Measurements from ENCODE around the gene LBP.

The LBP gene

DNA sequence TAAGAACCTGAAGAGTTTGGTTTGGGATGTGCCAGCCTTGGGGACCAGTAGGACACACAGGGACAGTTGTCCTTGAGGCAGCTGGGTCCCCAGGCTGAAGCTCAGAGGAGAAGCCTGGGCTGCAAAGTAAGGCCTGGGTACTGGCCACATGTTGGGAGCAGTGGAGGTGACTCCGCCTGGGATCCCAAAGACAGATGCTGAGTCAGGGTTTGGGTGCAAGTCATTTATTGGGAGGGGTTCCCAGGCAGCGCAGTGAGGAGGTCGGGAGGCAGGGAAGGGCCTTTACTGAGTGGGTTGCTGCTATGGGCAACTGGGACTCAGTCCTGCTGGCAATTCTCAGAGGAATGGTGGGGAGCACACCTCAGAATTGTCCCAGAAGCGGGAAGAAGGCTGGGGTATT is 29.9 kb upstream of the LBP start:
- DNase-seq (ENCODE audit: low read depth) = no peak
- TF ChIP-seq, protein P1, sequence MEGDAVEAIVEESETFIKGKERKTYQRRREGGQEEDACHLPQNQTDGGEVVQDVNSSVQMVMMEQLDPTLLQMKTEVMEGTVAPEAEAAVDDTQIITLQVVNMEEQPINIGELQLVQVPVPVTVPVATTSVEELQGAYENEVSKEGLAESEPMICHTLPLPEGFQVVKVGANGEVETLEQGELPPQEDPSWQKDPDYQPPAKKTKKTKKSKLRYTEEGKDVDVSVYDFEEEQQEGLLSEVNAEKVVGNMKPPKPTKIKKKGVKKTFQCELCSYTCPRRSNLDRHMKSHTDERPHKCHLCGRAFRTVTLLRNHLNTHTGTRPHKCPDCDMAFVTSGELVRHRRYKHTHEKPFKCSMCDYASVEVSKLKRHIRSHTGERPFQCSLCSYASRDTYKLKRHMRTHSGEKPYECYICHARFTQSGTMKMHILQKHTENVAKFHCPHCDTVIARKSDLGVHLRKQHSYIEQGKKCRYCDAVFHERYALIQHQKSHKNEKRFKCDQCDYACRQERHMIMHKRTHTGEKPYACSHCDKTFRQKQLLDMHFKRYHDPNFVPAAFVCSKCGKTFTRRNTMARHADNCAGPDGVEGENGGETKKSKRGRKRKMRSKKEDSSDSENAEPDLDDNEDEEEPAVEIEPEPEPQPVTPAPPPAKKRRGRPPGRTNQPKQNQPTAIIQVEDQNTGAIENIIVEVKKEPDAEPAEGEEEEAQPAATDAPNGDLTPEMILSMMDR (IDR thresholded peaks at IDR 0.05; ENCODE audit: control insufficient read depth, insufficient read depth, low read depth, low read length, missing control alignments) = no peak
- no peak overlapping the region for H3K4me3 ChIP-seq (ENCODE audit: control insufficient read depth, low read depth, low read length)

DNA sequence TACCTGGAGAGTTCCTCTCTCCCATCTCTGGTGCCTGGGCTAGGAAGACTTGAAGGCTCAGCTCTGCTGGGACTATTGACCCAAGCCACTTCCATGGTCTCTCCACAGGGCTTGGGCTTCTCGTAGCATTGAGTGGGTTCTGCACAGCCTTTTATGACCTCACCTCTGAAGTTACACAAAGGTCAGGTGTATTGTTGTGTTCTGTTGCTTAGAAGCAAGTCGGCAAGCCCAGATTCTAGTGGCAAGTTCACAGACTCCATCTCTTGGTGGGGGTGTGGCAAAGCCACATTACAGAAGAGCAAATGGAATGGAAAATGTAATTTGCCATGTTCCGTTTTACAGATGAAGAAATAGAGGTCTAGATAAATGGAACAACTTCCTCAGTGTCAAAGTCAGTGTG is 28.9 kb upstream of the LBP start:
- no peak overlapping the region for H3K4me3 ChIP-seq (ENCODE audit: control insufficient read depth, low read depth, low read length)
- TF ChIP-seq, protein P1 (IDR thresholded peaks at IDR 0.05; ENCODE audit: control insufficient read depth, insufficient read depth, low read depth, low read length, missing control alignments) = no peak

DNA sequence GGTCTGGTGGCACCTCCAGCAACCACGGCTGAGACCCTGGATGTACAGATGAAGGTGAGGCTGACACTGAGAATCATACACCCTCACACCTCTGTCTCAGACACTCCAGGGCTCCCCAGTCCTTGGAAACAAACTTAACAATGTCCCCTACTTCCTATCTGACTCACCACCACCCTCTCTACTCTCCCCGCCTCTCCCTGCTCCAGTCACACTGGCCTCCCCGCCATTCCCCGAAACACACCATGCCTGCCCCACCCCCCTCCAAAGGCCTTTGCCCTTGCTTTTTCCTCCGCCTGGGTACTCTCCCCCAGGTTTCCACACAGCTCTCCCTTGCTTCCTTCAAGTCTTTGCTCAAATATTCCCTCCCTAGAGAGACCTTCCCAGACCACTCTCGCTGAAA is 26.1 kb upstream of the LBP start:
- no peak for DNase-seq (ENCODE audit: low read depth)
- TF ChIP-seq, protein P1 (IDR thresholded peaks at IDR 0.05; ENCODE audit: control insufficient read depth, insufficient read depth, low read depth, low read length, missing control alignments) = no peak
- no peak overlapping the region for H3K4me3 ChIP-seq (ENCODE audit: control insufficient read depth, low read depth, low read length)

More for the DNA sequence above, 28.9 kb upstream of the LBP start:
- DNase-seq (ENCODE audit: low read depth) = no peak

DNA sequence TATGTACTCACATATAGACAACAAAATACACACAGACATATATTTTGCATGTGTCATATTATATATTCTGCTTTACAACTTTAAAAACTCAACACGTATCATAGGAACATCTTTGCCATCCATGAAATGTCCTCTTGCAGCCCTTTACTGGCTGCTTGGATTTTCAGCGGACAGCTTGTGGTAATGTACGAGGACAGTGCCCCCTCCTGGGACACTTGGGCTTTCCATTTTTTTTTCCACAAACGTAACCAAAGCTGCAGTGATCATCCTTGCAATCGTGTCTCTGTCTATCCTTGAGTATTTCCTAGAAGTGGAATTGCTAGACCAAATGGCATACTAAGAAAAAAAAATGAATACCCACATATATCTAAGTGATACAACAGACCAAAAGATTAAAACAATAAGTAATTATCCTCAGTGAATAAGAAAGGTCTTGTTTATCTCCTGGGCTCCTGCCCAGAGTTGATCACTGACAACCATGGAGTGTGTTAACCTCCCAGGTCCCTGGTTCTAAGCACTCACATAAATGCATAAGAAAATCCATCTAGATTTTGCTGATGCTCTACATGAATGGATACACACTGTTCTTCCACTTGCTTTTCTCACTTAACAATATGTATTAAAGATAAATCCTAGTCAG is 24.2 kb upstream of the LBP start:
- TF ChIP-seq, protein P1 (IDR thresholded peaks at IDR 0.05; ENCODE audit: control insufficient read depth, insufficient read depth, low read depth, low read length, missing control alignments) = peak; percentile 72
- no peak overlapping the region for H3K4me3 ChIP-seq (ENCODE audit: control insufficient read depth, low read depth, low read length)
- DNase-seq (ENCODE audit: low read depth) = peak; percentile 35

DNA sequence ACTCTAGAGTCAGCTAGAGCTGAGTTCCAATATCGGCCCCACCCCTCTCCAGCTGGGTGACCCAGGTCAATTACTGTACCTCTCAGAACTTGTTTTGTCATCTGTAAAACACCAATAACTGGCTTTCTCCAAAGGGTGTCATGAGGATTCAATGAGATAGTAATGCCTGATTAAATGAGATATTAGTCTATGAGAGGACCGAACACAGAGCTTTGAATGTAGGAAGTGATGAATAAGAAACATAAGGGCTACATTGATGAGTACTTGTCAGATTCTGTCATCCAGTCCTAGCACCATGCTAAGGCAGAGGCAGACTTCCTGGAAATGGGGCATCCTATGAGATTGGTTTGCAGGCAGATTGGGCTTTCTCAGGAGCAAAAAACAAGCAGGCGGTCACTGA is 22.1 kb upstream of the LBP start:
- DNase-seq (ENCODE audit: low read depth) = no peak
- TF ChIP-seq, protein P1 (IDR thresholded peaks at IDR 0.05; ENCODE audit: control insufficient read depth, insufficient read depth, low read depth, low read length, missing control alignments) = no peak
- no peak overlapping the region for H3K4me3 ChIP-seq (ENCODE audit: control insufficient read depth, low read depth, low read length)

DNA sequence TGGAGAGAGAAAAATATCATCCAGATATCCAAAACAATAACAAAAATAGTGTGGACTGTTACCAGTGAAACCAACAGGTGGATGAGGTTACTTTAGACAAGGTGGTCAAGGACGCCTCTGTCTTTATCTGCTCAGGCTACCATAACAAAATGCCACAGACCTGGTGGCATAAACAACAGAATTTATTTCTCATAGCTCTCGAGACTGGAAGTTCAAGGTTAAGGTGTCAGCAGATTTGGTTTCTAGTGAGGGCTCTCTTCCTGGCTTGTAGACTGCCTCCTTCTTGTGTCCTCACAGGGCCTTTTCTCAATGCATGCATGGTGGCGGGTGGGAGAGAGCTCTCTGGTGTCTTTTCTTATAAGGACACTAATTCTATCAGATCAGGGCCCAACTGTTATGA is 21.1 kb upstream of the LBP start:
- DNase-seq (ENCODE audit: low read depth) = no peak
- no peak overlapping the region for H3K4me3 ChIP-seq (ENCODE audit: control insufficient read depth, low read depth, low read length)
- TF ChIP-seq, protein P1 (IDR thresholded peaks at IDR 0.05; ENCODE audit: control insufficient read depth, insufficient read depth, low read depth, low read length, missing control alignments) = no peak
